HepG2 (cell line): Measurements from ENCODE around the gene AUTS2. TPM values are rescaled to one million over a fixed set of nuclear protein-coding genes. Genes with fewer than 3 reads are reported as not detected.

Experiments used
- ATAC-seq: fragments of 200-7000 bp; cut with Tn5 transposase; 3 replicates; pipeline ENCODE4 v1.9.1; 2020; ENCODE audit warnings: mild to moderate bottlenecking, moderate library complexity
- BruUV-seq: library from RNA; stranded (reverse); fragments of 400-500 nt; replicated peaks from 2 replicates; lab custom pipeline; 2021; lab: Mats Ljungman, UMichigan
- CTCF ChIA-PET: fragments of 300-600 bp; formaldehyde crosslinking; extraction: SDS; loops from one replicate; lab custom pipeline; 2021; ENCODE audit warnings: low total read pairs, inconsistent platforms, low intra/inter-chr PET ratio; lab: Yijun Ruan, JAX
- POLR2A ChIA-PET: fragments of 350-600 bp; sonication (Branson Sonifier 250); formaldehyde crosslinking; loops from one replicate; lab custom pipeline; 2020; ENCODE audit warnings: antibody characterized with exemption, inconsistent platforms; lab: Yijun Ruan, JAX
- DNase-seq: peaks from one replicate; pipeline ENCODE4 v3.0.0-alpha.2; 2015; ENCODE audit warnings: low spot score
- FAIRE-seq: peaks from 3 replicates; lab custom pipeline; 2011; peaks lifted over from hg19 to GRCh38; lab: Jason Lieb, UNC
- H2AFZ ChIP-seq: one replicate; pipeline ENCODE4 v1.6.1; 2011; ENCODE audit warnings: low read length, inconsistent platforms
- H3K27ac ChIP-seq: fragments of 300-600 bp; 3 replicates; pipeline ENCODE4 v1.8.0; 2011; ENCODE audit warnings: mixed run types, mild to moderate bottlenecking, mixed read lengths, low read length, inconsistent platforms; ENCODE audit not compliant: insufficient read depth; ENCODE audit errors: extremely low read length
- H3K27me3 ChIP-seq, 2 experiments: fragments of 200-600 bp in 1 of 2; 2 replicates in 1 of 2; 3 replicates in 1 of 2; pipeline versions ENCODE4 v1.6.0 to v1.8.0; 2011; ENCODE audit warnings: low read length in 2 of 2, mild to moderate bottlenecking in 2 of 2, moderate library complexity in 2 of 2, inconsistent platforms in 1 of 2; ENCODE audit not compliant: insufficient read depth in 2 of 2, control insufficient read depth in 1 of 2
- H3K36me3 ChIP-seq, 2 experiments: fragments of 200-600 bp in 1 of 2; replicated peaks in 1 of 2; 2 replicates in 1 of 2; 3 replicates in 1 of 2; pipeline versions ENCODE4 v1.5.1 to v1.8.0; 2011; ENCODE audit warnings: low read length in 2 of 2, inconsistent platforms in 1 of 2; ENCODE audit not compliant: insufficient read depth in 2 of 2, control insufficient read depth in 1 of 2
- H3K4me1 ChIP-seq: 2 replicates; pipeline ENCODE4 v1.5.1; 2012; ENCODE audit warnings: low read length, inconsistent platforms; ENCODE audit not compliant: insufficient read depth
- H3K4me2 ChIP-seq: 2 replicates; pipeline ENCODE4 v1.6.0; 2011; ENCODE audit warnings: low read depth, low read length, inconsistent platforms
- H3K4me3 ChIP-seq, 3 experiments: fragments of 200-600 bp in 1 of 3; sonication (generic), shearing (Covaris generic) in 1 of 3; replicated peaks in 1 of 3; 2 replicates each; pipeline ENCODE4 v1.5.1; 2011 to 2016; ENCODE audit warnings: low read length in 3 of 3, inconsistent platforms in 2 of 3, low read depth in 2 of 3, mild to moderate bottlenecking in 2 of 3, control low read depth in 1 of 3, mixed read lengths in 1 of 3; ENCODE audit not compliant: insufficient read depth in 1 of 3
- H3K79me2 ChIP-seq: one replicate; pipeline ENCODE4 v1.6.1; 2011; ENCODE audit warnings: low read length, inconsistent platforms; ENCODE audit not compliant: insufficient read depth
- H3K9ac ChIP-seq: 2 replicates; pipeline ENCODE4 v1.6.0; 2011; ENCODE audit warnings: mild to moderate bottlenecking, low read depth, low read length, inconsistent platforms; ENCODE audit not compliant: insufficient read depth
- H3K9me3 ChIP-seq: 2 replicates; pipeline ENCODE4 v1.5.1; 2012; ENCODE audit warnings: mild to moderate bottlenecking, low read length
- H4K20me1 ChIP-seq: 2 replicates; pipeline ENCODE4 v1.6.0; 2011; ENCODE audit warnings: inconsistent platforms, mild to moderate bottlenecking, low read length, moderate library complexity; ENCODE audit not compliant: insufficient read depth
- CTCF ChIP-seq: sonication (generic); formaldehyde crosslinking; IDR thresholded peaks from 2 replicates; pipeline ENCODE4 v1.5.0; 2020; ENCODE audit warnings: mild to moderate bottlenecking, missing genetic modification reagents, moderate library complexity
- EEA1 ChIP-seq: sonication (generic); formaldehyde crosslinking; IDR thresholded peaks from 2 replicates; pipeline ENCODE4 v1.5.1; 2020; ENCODE audit warnings: mild to moderate bottlenecking, missing genetic modification reagents, borderline replicate concordance
- IRF1 ChIP-seq: sonication (generic); formaldehyde crosslinking; IDR thresholded peaks from 2 replicates; pipeline ENCODE4 v1.4.0; 2020; ENCODE audit warnings: low read depth, mild to moderate bottlenecking, missing genetic modification reagents
- JUNB ChIP-seq: sonication (generic); formaldehyde crosslinking; IDR thresholded peaks from 2 replicates; pipeline ENCODE4 v1.8.0; 2022; ENCODE audit warnings: missing genetic modification reagents, mild to moderate bottlenecking, borderline replicate concordance
- MTF2 ChIP-seq: sonication (generic); formaldehyde crosslinking; IDR thresholded peaks from 2 replicates; pipeline ENCODE4 v1.5.0; 2020; ENCODE audit warnings: missing genetic modification reagents, borderline replicate concordance
- ZFX ChIP-seq: sonication (generic); formaldehyde crosslinking; IDR thresholded peaks from 2 replicates; pipeline ENCODE4 v1.4.0; 2020; ENCODE audit warnings: mild to moderate bottlenecking, low read depth, missing genetic modification reagents, moderate library complexity
- ZFYVE20 ChIP-seq: sonication (generic); formaldehyde crosslinking; IDR thresholded peaks from 2 replicates; pipeline ENCODE4 v1.8.0; 2023; ENCODE audit warnings: low read depth, mild to moderate bottlenecking, moderate library complexity, missing genetic modification reagents, borderline replicate concordance
- ZIK1 ChIP-seq: sonication (generic); formaldehyde crosslinking; IDR thresholded peaks from 2 replicates; pipeline ENCODE4 v1.5.0; 2020; ENCODE audit warnings: mild to moderate bottlenecking, low read depth, missing genetic modification reagents, borderline replicate concordance
- ZNF543 ChIP-seq: sonication (generic); formaldehyde crosslinking; IDR thresholded peaks from 2 replicates; pipeline ENCODE4 v1.4.0; 2020; ENCODE audit warnings: mild to moderate bottlenecking, missing genetic modification reagents
- ZNF569 ChIP-seq: sonication (generic); formaldehyde crosslinking; IDR thresholded peaks from 2 replicates; pipeline ENCODE4 v1.5.0; 2020; ENCODE audit warnings: mild to moderate bottlenecking, missing genetic modification reagents, moderate library complexity, borderline replicate concordance
- ZNF577 ChIP-seq: sonication (generic); formaldehyde crosslinking; IDR thresholded peaks from 2 replicates; pipeline ENCODE4 v1.4.0; 2020; ENCODE audit warnings: mild to moderate bottlenecking, low read depth, missing genetic modification reagents, borderline replicate concordance
- ZNF639 ChIP-seq: conservative IDR thresholded peaks from 2 replicates; pipeline ENCODE4 v1.6.1; 2018; ENCODE audit warnings: missing genetic modification reagents
- WGBS: methylation state at CpG from one replicate; pipeline ENCODE4 v1.1.6; 2017; ENCODE audit warnings: low lambda C conversion rate; 5-methylcytosine and 5-hydroxymethylcytosine counted together
- in situ Hi-C: cut with HindIII; loops from 2 replicates; pipeline ENCODE4 v1.10.0; 2017; ENCODE audit warnings: low pct_unique_long_range_greater_than_20kb; ENCODE audit not compliant: extremely low pct_ligation_motif_present
- intact Hi-C: fragments of 100-400 bp; cut with micrococcal nuclease; formaldehyde crosslinking; loops from one replicate; pipeline ENCODE4 v1.10.0; 2022; ENCODE audit not compliant: unreplicated experiment
- polyA plus RNA-seq, 8 experiments: library from polyadenylated mRNA; depleted of rRNA in 3 of 8; stranded (reverse) in 7 of 8; unstranded in 1 of 8; fragments of >200 nt; fragmentation: Illumina TruSeq in 4 of 8; extraction: Trizol in 4 of 8; gene quantifications; 2 replicates each; pipeline versions ENCODE4 v1.2.1 to v1.2.3, GENCODE V29; 2011 to 2016; ENCODE audit warnings: low read depth in 4 of 8, missing spikeins in 1 of 8, mixed read lengths in 1 of 8; ENCODE audit not compliant: insufficient read depth in 1 of 8
- total RNA-seq, 5 experiments: library from RNA; depleted of rRNA; stranded (reverse); fragments of >200 nt; fragmentation: Illumina TruSeq; extraction: Trizol; gene quantifications; 2 replicates each; pipeline ENCODE4 v1.2.3, GENCODE V29; 2016; ENCODE audit warnings: low read depth in 1 of 5

The AUTS2 gene
- total and polyA plus RNA-seq, 2 of the 13 experiments (the other 11 are each of a cell fraction or from before 2014, with no cell fraction given) = 0.38 TPM; not detected in 1

GRCh38 chr7:69577221-69577620, 21.1 kb upstream of the AUTS2 start (continued):
- TF ChIP-seq MTF2 (CRISPR knock-in tag) = no peak
- no peak for TF ChIP-seq ZIK1
- TF ChIP-seq, all 625 proteins: peak for 0

- no peaks in the 10 kb centered on the region for H3K9me3 ChIP-seq
- FAIRE-seq (no peak), DNase-seq (no peak), ATAC-seq (no peak)
- 50% methylated on average over 1 of the region's 1 CpG for WGBS
- intact Hi-C loops = no loop called here
- TF ChIP-seq ZNF543 = no peak
- no peak for TF ChIP-seq JUNB
- TF ChIP-seq IRF1 (CRISPR knock-in tag) = no peak
- TF ChIP-seq ZFX (CRISPR knock-in tag) = no peak
- TF ChIP-seq MTF2 (CRISPR knock-in tag) = no peak
- no peak for TF ChIP-seq ZNF577 (CRISPR knock-in tag)
- no peak for TF ChIP-seq ZNF569
- TF ChIP-seq ZNF639 (CRISPR knock-in tag) = no peak
- no peak for TF ChIP-seq CTCF (CRISPR knock-in tag)
- TF ChIP-seq ZFYVE20 (CRISPR knock-in tag) = no peak
- TF ChIP-seq EEA1 = no peak
- H4K20me1 ChIP-seq = no peaks in the 10 kb centered on the region
- H3K27ac ChIP-seq = no peak overlapping the region
- H3K79me2 ChIP-seq = no peaks in the 10 kb centered on the region
- no peaks in the 10 kb centered on the region for H3K4me1 ChIP-seq
- no peaks in the 10 kb centered on the region for H3K36me3 ChIP-seq
- H3K27me3 ChIP-seq = no peaks in the 10 kb centered on the region
- BruUV-seq = no TSS peak
- no peak overlapping the region for H2AFZ ChIP-seq
- POLR2A ChIA-PET = no interaction called here
- no peak overlapping the region for H3K9ac ChIP-seq
- no peak overlapping the region for H3K4me2 ChIP-seq
- H3K4me3 ChIP-seq = no peak overlapping the region
- in situ Hi-C loops = no loop called here
- CTCF ChIA-PET = no interaction called here
Measured at GRCh38 chr7:69585169-69585568, 13.1 kb upstream of the AUTS2 start.
